ENCODE results near the gene CNIH3.

CNIH3 gene

DNA sequence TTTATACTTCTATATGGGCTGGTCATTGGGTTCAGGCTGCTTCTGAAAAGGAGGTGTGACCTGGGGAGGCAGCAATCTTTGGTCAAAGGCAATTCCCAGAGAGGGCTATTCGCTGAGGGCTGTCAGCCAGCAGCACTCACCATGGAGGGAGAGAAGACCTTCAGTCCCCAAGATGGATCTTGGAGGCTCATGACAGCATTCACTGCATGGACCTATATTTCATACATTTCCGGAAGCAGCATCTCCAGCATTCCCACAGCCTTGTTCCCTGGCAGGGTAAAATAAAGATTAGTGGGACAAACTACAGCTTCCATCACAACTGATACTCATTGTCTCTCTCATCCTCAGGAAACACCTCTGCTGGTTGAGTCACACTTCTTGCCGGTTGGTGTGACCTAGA is 146.6 kb downstream of the CNIH3 start:
- DNase-seq (ENCODE audit: low read depth): no peak
- no peak overlapping the region for H3K4me3 ChIP-seq (ENCODE audit: low read depth, low read length)
- TF ChIP-seq, protein P1, sequence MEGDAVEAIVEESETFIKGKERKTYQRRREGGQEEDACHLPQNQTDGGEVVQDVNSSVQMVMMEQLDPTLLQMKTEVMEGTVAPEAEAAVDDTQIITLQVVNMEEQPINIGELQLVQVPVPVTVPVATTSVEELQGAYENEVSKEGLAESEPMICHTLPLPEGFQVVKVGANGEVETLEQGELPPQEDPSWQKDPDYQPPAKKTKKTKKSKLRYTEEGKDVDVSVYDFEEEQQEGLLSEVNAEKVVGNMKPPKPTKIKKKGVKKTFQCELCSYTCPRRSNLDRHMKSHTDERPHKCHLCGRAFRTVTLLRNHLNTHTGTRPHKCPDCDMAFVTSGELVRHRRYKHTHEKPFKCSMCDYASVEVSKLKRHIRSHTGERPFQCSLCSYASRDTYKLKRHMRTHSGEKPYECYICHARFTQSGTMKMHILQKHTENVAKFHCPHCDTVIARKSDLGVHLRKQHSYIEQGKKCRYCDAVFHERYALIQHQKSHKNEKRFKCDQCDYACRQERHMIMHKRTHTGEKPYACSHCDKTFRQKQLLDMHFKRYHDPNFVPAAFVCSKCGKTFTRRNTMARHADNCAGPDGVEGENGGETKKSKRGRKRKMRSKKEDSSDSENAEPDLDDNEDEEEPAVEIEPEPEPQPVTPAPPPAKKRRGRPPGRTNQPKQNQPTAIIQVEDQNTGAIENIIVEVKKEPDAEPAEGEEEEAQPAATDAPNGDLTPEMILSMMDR (IDR thresholded peaks at IDR 0.05; ENCODE audit: low read depth, low read length, missing control alignments): no peak
- in situ Hi-C loops (cut with HindIII; ENCODE audit: low sequenced_read_pairs): no loop called here

DNA sequence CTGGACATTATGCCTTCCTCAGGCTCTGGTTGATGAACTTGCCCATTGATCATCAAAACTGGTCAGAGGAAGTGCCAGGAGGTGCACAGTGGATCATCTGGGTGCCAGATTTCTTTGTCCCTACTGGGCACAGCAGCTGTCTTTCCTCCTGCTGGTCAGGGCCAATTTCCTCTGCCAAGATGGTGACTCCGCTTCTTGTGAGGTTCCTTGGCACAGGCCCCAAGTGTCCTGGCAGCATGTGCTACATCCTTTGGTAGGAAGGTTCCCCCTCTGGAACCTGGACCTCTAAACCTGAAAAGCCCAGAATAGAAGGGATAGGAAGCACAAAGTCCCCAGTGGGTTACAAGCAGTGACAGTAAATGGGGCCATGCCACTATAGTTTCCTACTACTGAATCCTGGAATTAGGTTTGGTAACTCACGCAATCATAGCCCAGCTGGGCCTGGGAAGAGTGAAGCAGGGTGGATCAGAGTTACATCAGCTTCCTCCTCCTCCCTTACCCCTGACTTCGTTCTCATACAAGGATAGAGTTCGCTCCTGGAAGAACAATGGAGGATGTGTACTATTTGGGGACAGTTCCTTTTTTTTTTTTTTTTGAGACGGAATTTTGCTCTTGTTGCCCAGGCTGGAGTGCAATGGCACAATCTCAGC is 147.1 kb downstream of the CNIH3 start:
- no peak for DNase-seq (ENCODE audit: low read depth)
- TF ChIP-seq, protein P1 (IDR thresholded peaks at IDR 0.05; ENCODE audit: low read depth, low read length, missing control alignments): no peak
- H3K4me3 ChIP-seq (ENCODE audit: low read depth, low read length): no peak overlapping the region
- in situ Hi-C loops (cut with HindIII; ENCODE audit: low sequenced_read_pairs): no loop called here

DNA sequence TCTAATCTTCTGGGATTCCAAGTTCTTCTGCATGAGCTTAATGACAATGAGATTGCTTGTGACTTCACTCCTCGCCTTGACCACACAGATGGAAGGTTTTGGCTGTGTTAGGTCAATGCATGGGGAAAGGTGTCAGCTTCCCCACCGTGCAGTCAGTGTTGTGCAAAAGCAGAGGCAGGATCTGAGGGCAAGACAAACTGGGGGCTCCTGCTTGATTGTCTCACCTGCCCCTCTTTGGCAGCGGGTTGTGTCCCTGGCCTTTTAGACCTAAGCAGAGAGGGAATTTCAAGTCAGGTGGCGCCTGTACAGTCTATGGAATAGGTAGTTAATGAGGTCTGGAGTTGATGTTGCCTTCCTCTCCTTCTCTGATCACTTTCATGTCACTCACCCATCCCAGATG is 150.1 kb downstream of the CNIH3 start:
- DNase-seq (ENCODE audit: low read depth): no peak
- in situ Hi-C loops (cut with HindIII; ENCODE audit: low sequenced_read_pairs): no loop called here
- TF ChIP-seq, protein P1 (IDR thresholded peaks at IDR 0.05; ENCODE audit: low read depth, low read length, missing control alignments): no peak
- H3K4me3 ChIP-seq (ENCODE audit: low read depth, low read length): no peak overlapping the region

DNA sequence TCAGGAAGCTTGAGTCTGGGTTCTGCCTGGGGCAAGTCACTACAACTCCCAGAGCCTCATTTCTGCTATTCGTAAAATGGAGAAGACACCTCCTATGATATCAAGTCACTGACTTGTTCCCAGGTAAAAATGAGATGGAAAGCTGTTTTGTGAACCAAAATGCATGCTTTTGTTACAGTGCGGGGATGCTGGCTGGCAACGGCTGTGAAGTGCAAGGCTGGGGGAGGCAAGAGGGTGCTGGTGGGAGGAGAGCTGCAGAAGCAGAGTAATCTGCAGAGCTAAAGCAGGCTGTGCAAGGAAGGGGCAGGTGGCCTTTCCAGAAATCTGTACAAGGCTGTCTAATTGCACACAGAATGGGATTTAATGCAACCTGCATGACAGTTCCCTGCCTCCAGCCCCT is 150.9 kb downstream of the CNIH3 start:
- in situ Hi-C loops (cut with HindIII; ENCODE audit: low sequenced_read_pairs): no loop called here
- H3K4me3 ChIP-seq (ENCODE audit: low read depth, low read length): no peak overlapping the region
- DNase-seq (ENCODE audit: low read depth): no peak
- TF ChIP-seq, protein P1 (IDR thresholded peaks at IDR 0.05; ENCODE audit: low read depth, low read length, missing control alignments): no peak

DNA sequence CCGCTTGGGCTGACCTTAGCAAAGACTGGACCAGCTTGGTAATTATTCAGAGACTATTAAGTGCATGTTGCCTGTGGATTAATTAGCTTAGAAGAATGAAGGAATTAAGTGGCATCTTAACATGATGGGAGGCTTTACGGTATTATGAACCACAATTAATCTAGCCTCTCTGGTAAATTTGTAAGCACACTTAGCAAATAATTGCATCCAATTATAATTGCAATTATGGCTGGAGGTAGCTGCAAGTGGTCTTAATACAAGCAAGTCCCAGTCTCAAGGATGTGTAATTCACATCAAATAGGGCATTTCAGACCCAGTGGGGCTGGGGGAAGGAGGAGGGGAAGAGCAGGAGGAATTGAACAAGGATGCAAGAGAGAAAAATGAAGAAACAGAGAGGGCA is 151.6 kb downstream of the CNIH3 start:
- DNase-seq (ENCODE audit: low read depth): no peak
- TF ChIP-seq, protein P1 (IDR thresholded peaks at IDR 0.05; ENCODE audit: low read depth, low read length, missing control alignments): no peak
- in situ Hi-C loops (cut with HindIII; ENCODE audit: low sequenced_read_pairs): no loop called here

DNA sequence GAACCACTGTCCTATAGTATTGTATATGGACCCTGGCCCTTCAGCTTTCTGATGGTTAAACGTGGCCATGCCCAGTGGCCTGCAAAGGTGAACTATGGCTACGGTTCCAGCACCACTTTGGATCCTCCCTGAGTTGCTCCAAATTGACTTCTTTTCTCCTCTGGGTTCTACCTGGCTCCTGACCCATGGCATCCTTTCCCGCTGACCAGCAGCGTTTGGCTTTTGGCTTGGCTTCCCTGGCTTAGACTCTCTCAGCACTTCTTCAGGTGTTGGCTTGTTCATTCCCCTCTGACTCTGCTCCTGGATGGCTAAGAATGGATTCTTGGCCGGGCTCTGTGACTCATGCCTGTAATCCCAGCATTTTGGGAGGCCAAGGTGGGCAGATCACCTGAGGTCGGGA is 152.9 kb downstream of the CNIH3 start:
- H3K4me3 ChIP-seq (ENCODE audit: low read depth, low read length): no peak overlapping the region
- no peak for DNase-seq (ENCODE audit: low read depth)
- in situ Hi-C loops (cut with HindIII; ENCODE audit: low sequenced_read_pairs): no loop called here
- TF ChIP-seq, protein P1 (IDR thresholded peaks at IDR 0.05; ENCODE audit: low read depth, low read length, missing control alignments): no peak

More for the DNA sequence above, 151.6 kb downstream of the CNIH3 start:
- H3K4me3 ChIP-seq (ENCODE audit: low read depth, low read length): no peak overlapping the region

Data from astrocyte of the cerebellum (primary cell).